Nephron progenitor cell (in vitro differentiated cells): Measurements from ENCODE around the gene SLC15A3.
A peak's percentile ranks its signal among the peaks of the same experiment; 100 is the strongest.

Source experiments
- DNase-seq: peaks from one replicate; pipeline ENCODE4 v3.0.0; 2021
- H3K27ac Mint-ChIP-seq: 2 replicates; pipeline ENCODE4 v1.8.0; 2021; ENCODE audit warnings: mild to moderate bottlenecking, moderate library complexity, mixed read lengths
- H3K27me3 Mint-ChIP-seq: 2 replicates; pipeline ENCODE4 v1.8.0; 2021; ENCODE audit warnings: mild to moderate bottlenecking, low read depth, mixed read lengths; ENCODE audit not compliant: poor library complexity
- H3K36me3 Mint-ChIP-seq: 2 replicates; pipeline ENCODE4 v1.8.0; 2021; ENCODE audit warnings: low read depth, mixed read lengths
- H3K4me1 Mint-ChIP-seq: 2 replicates; pipeline ENCODE4 v1.8.0; 2021; ENCODE audit warnings: mixed read lengths
- H3K4me3 Mint-ChIP-seq: 2 replicates; pipeline ENCODE4 v1.8.0; 2021; ENCODE audit warnings: mild to moderate bottlenecking, moderate library complexity, mixed read lengths
- H3K9me3 Mint-ChIP-seq: 2 replicates; pipeline ENCODE4 v1.8.0; 2021; ENCODE audit warnings: mild to moderate bottlenecking, moderate library complexity, mixed read lengths
- TF ChIP-seq, protein P1 (sequence below): fragments of 200-600 bp; sonication (generic); IDR thresholded peaks from 2 replicates; pipeline ENCODE4 v1.5.0; 2021; ENCODE audit warnings: antibody characterized with exemption

Gene SLC15A3

DNA sequence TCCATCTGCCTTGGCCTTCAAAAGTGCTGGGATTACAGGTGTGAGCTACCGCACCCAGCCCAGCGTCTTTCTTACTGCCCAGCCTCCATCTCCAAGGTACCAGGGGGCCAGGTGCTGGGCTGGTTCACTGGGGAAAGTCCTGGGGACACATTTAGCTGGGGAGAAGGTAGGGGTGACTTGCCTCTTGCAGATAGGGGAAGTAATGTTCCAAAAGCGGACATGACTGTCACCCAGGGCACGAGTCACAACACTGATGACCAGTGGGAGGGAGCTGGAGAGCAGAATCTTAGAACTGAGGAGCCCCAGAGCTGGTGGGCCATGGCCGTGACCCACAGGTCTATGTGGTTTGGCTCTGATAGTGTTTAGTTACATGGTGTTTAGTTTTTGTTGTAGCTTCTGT, 2.4 kb upstream of the SLC15A3 start:
- Mint-ChIP-seq H3K9me3 (no peaks in the 10 kb centered on the region), H3K27ac (no peak overlapping the region), H3K36me3 (no peaks in the 10 kb centered on the region), H3K4me3 (no peak overlapping the region), H3K4me1 (peaks cover 34% of the 10 kb centered on the region), H3K27me3 (peaks cover 51% of the 10 kb centered on the region)
- TF ChIP-seq, protein P1, sequence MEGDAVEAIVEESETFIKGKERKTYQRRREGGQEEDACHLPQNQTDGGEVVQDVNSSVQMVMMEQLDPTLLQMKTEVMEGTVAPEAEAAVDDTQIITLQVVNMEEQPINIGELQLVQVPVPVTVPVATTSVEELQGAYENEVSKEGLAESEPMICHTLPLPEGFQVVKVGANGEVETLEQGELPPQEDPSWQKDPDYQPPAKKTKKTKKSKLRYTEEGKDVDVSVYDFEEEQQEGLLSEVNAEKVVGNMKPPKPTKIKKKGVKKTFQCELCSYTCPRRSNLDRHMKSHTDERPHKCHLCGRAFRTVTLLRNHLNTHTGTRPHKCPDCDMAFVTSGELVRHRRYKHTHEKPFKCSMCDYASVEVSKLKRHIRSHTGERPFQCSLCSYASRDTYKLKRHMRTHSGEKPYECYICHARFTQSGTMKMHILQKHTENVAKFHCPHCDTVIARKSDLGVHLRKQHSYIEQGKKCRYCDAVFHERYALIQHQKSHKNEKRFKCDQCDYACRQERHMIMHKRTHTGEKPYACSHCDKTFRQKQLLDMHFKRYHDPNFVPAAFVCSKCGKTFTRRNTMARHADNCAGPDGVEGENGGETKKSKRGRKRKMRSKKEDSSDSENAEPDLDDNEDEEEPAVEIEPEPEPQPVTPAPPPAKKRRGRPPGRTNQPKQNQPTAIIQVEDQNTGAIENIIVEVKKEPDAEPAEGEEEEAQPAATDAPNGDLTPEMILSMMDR: no peak
- no peak for DNase-seq

DNA sequence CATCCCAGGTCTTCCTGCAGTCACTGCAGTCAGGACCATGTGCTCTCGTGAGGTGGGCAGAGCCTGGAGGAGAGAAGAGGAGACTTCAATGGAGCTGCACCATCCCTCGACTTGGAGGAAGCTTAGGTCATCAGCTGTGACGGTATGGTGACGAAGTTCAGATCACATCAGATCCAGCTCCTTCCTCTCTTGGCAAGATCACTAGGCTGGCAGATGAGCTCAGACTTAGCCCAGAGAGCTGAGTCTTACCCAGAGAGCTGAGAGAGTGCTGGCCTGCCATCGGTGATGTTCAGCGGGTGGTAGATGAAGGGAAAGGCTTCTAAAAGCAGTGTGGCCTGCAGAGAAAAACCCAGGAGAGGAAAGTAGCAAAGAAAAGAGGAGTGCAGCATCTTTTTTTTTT, 1.8 kb upstream of the SLC15A3 start:
- Mint-ChIP-seq H3K4me3 (no peak overlapping the region), H3K9me3 (no peaks in the 10 kb centered on the region), H3K4me1 (peaks cover 41% of the 10 kb centered on the region), H3K36me3 (no peaks in the 10 kb centered on the region), H3K27ac (peak overlapping the region; percentile 21), H3K27me3 (peaks cover 57% of the 10 kb centered on the region)
- TF ChIP-seq, protein P1: no peak
- no peak for DNase-seq

DNA sequence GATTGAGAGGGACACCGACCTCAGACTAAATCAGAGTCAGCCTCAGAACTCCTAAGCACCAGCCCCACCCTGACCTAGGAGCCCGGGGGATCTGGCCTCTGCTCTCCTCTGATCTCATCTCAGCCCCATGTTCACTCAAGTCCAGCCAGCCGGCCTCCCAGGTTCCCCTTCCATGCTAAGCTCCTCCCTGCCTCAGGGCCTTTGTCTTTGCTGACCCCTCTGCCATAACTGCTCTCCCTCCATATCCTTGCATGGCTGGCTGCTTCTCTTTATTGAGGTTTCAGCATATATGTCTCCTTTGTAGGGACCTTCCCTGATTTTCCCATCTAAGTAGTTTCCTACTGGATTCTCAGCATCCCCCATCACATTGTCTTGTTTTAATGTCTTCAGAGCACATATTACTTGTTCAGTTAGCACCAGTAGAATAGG, 780 bp upstream of the SLC15A3 start:
- no peak for DNase-seq
- Mint-ChIP-seq H3K27ac (no peak overlapping the region), H3K4me3 (peak overlapping the region; percentile 47), H3K36me3 (no peaks in the 10 kb centered on the region), H3K9me3 (no peaks in the 10 kb centered on the region), H3K27me3 (peaks cover 65% of the 10 kb centered on the region), H3K4me1 (peaks cover 51% of the 10 kb centered on the region)
- TF ChIP-seq, protein P1: no peak

DNA sequence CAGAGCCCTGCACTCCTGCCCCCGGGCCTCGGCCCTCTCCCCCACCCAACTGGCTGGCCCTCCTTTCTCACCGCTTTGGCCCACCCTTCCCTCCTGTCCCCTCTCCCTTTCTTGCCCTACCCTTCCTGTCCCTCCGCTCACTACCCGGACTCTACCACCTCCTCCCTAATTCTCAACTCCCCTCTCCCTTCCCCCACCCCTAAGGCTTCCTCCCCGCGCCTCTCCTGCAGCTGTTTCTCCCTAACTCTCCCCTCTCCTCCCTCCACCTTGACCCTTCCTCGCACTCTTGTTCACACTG, 421 bp downstream of the SLC15A3 start:
- Mint-ChIP-seq H3K4me3 (peak overlapping the region; percentile 68), H3K9me3 (no peaks in the 10 kb centered on the region), H3K36me3 (no peaks in the 10 kb centered on the region), H3K27ac (no peak overlapping the region), H3K4me1 (peaks cover 61% of the 10 kb centered on the region), H3K27me3 (peaks cover 61% of the 10 kb centered on the region)
- TF ChIP-seq, protein P1: no peak
- no peak for DNase-seq

DNA sequence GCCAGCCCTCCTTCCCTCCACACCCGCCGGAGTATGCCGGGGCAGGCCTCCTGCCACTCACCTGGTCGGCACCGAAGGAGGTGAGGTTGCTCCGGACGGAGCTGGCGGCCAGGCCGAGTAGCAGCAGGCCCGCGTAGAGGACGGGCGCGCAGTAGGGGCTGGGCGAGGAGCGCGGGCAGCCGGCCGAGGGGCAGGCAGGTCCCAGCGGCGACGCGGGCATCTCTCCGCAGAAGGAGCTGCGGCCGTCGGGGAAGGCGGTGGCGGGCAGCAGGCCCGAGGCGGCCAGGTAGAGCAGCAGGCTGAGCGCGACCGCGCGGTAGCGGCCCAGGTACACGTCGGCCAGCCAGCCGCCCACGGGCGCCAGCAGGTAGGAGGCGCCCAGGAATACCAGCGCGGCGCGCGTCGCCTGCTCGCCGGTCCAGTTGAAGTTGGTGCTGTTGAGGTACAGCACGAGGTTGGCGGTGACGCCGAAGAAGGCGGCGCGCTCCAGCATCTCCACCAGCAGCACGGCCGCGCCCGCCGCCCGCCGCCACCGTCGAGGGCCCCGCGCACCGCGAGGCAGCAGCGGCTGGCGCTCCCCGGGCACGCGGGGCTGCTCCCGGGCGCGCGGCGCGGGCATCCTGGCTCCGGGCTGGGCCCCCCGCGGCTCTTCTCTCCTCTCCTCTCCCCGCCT, 907 bp downstream of the SLC15A3 start:
- peak; percentile 60 for DNase-seq
- no peaks in the 10 kb centered on the region for H3K36me3 Mint-ChIP-seq
- peaks cover 59% of the 10 kb centered on the region for H3K27me3 Mint-ChIP-seq
- peaks cover 66% of the 10 kb centered on the region for H3K4me1 Mint-ChIP-seq
- H3K4me3 Mint-ChIP-seq: peak overlapping the region; percentile 74
- TF ChIP-seq, protein P1: no peak
- H3K9me3 Mint-ChIP-seq: no peaks in the 10 kb centered on the region
- H3K27ac Mint-ChIP-seq: no peak overlapping the region

DNA sequence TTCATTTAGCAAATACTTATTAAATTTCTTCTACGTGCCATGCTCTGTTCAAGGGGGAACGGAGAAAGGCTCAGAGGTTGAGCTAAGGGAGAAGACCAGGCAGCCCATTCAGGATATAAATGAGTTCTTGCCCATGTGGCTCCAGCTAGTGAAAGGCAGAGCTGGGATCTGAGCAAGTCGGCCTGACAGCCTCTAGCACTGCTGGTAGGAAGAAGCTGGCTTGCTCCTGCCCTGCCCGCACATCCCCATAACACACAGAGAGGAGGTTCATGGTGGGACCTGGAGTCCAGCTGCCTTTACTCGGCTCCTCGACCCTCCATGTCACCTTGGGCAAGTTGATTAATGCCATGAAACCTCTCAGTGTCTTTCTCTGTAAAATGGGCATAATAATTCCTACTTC, 2.0 kb downstream of the SLC15A3 start:
- Mint-ChIP-seq H3K36me3 (no peaks in the 10 kb centered on the region), H3K27me3 (peaks cover 56% of the 10 kb centered on the region), H3K4me1 (peaks cover 69% of the 10 kb centered on the region), H3K9me3 (no peaks in the 10 kb centered on the region), H3K4me3 (peak overlapping the region; percentile 74), H3K27ac (peak overlapping the region; percentile 54)
- TF ChIP-seq, protein P1: no peak
- DNase-seq: no peak
